Skeletal muscle tissue (tissue), 4 donors: Measurements from ENCODE around the gene CMBL. TPM values are rescaled to one million over a fixed set of nuclear protein-coding genes. Genes with fewer than 3 reads are reported as not detected.
"Not testable (repeated sequence)": the region's sequence is repeated elsewhere in the genome, so short reads cannot be mapped to it uniquely, and the experiment has no call there.

ENCODE experiments used
- H3K27ac ChIP-seq: one replicate; pipeline ENCODE4 v1.7.0; 2013; ENCODE audit warnings: mild to moderate bottlenecking, low read depth, low read length, inconsistent platforms
- H3K27me3 ChIP-seq, 3 donors: one replicate each; pipeline ENCODE4 v1.7.0; 2013; ENCODE audit warnings: low read length in 3 of 3; ENCODE audit not compliant: control insufficient read depth in 3 of 3, insufficient read depth in 3 of 3
- H3K36me3 ChIP-seq, 3 donors: one replicate each; pipeline ENCODE4 v1.7.0; 2013; ENCODE audit warnings: low read length in 3 of 3; ENCODE audit not compliant: control insufficient read depth in 3 of 3, insufficient read depth in 3 of 3
- H3K4me1 ChIP-seq, 3 donors: one replicate each; pipeline ENCODE4 v1.7.0; 2013; ENCODE audit warnings: low read length in 3 of 3, mild to moderate bottlenecking in 3 of 3; ENCODE audit not compliant: control insufficient read depth in 3 of 3, insufficient read depth in 3 of 3
- H3K4me3 ChIP-seq, 3 donors: one replicate each; pipeline ENCODE4 v1.7.0; 2013; ENCODE audit warnings: low read length in 3 of 3
- H3K9ac ChIP-seq, 3 donors: one replicate each; pipeline ENCODE4 v1.7.0; 2013; ENCODE audit warnings: low read length in 3 of 3, mild to moderate bottlenecking in 3 of 3, moderate library complexity in 2 of 3, low read depth in 1 of 3
- H3K9me3 ChIP-seq, 3 donors: one replicate each; pipeline ENCODE4 v1.7.0; 2013; ENCODE audit warnings: low read length in 3 of 3; ENCODE audit not compliant: control insufficient read depth in 3 of 3
- total RNA-seq: library from RNA; depleted of rRNA; stranded (reverse); fragments of >200 nt; gene quantifications from one replicate; pipeline ENCODE4 v1.2.3, GENCODE V29; 2014
- donor health status: Osteomylitis.

CMBL gene
- total RNA-seq, 1 donor from 2014 or later, result 34.4 TPM

- Histone ChIP-seq H3K36me3 (peaks cover 6 to 29% (median 29%) of the 10 kb centered on the region in 3 donors), H3K4me3 (no peak overlapping the region), H3K27me3 (no peaks in the 10 kb centered on the region), H3K27ac (no peak overlapping the region), H3K4me1 (no peaks in the 10 kb centered on the region), H3K9ac (no peak overlapping the region), H3K9me3 (no peaks in the 10 kb centered on the region)
Measured at GRCh38 chr5:10277773-10278630, 29.7 kb downstream of the CMBL start.

- no peak overlapping the region for H3K27ac ChIP-seq
- no peak overlapping the region for H3K9ac ChIP-seq
- no peaks in the 10 kb centered on the region for H3K27me3 ChIP-seq
- no peaks in the 10 kb centered on the region for H3K9me3 ChIP-seq
- H3K36me3 ChIP-seq, result peaks cover 6 to 29% (median 29%) of the 10 kb centered on the region in 3 donors
- H3K4me1 ChIP-seq, result no peaks in the 10 kb centered on the region
- H3K4me3 ChIP-seq, result no peak overlapping the region
Measured at GRCh38 chr5:10276691-10277090, 31.0 kb downstream of the CMBL start.

GRCh38 chr5:10275991-10276390 is 31.7 kb downstream of the CMBL start:
- Histone ChIP-seq H3K9me3 (no peaks in the 10 kb centered on the region), H3K4me1 (no peaks in the 10 kb centered on the region), H3K27me3 (no peaks in the 10 kb centered on the region), H3K36me3 (peaks cover 6 to 23% (median 22%) of the 10 kb centered on the region in 3 donors), H3K27ac (no peak overlapping the region), H3K9ac (no peak overlapping the region), H3K4me3 (no peak overlapping the region)

- Histone ChIP-seq H3K36me3 (peaks cover 6 to 21% (median 20%) of the 10 kb centered on the region in 3 donors), H3K9me3 (no peaks in the 10 kb centered on the region), H3K9ac (no peak overlapping the region), H3K27ac (no peak overlapping the region), H3K27me3 (no peaks in the 10 kb centered on the region), H3K4me1 (no peaks in the 10 kb centered on the region), H3K4me3 (no peak overlapping the region)
Measured at GRCh38 chr5:10275460-10275859, 32.2 kb downstream of the CMBL start.

- not testable (repeated sequence) for H3K27ac ChIP-seq, H3K9me3 ChIP-seq, H3K4me3 ChIP-seq, H3K27me3 ChIP-seq, H3K9ac ChIP-seq, H3K36me3 ChIP-seq, H3K4me1 ChIP-seq
Measured at GRCh38 chr5:10272875-10273209, 34.9 kb downstream of the CMBL start.

- Histone ChIP-seq H3K36me3 (peaks cover 0 to 5% (median 0%) of the 10 kb centered on the region in 3 donors), H3K4me1 (peaks cover 0 to 4% (median 0%) of the 10 kb centered on the region in 3 donors), H3K27ac (no peak overlapping the region), H3K4me3 (no peak overlapping the region), H3K9me3 (no peaks in the 10 kb centered on the region), H3K9ac (no peak overlapping the region), H3K27me3 (no peaks in the 10 kb centered on the region)
Measured at GRCh38 chr5:10272053-10272874, 35.4 kb downstream of the CMBL start.

GRCh38 chr5:10268100-10268499 is 39.6 kb downstream of the CMBL start:
- H3K36me3 ChIP-seq, result peaks cover 14 to 32% (median 23%) of the 10 kb centered on the region in 3 donors
- no peak overlapping the region for H3K9ac ChIP-seq
- H3K4me3 ChIP-seq, result no peak overlapping the region
- H3K4me1 ChIP-seq, result peaks cover 0 to 4% (median 0%) of the 10 kb centered on the region in 3 donors
- no peak overlapping the region for H3K27ac ChIP-seq
- H3K27me3 ChIP-seq, result no peaks in the 10 kb centered on the region
- no peaks in the 10 kb centered on the region for H3K9me3 ChIP-seq

GRCh38 chr5:10266839-10267238 is 40.9 kb downstream of the CMBL start:
- peaks cover 23 to 44% (median 35%) of the 10 kb centered on the region in 3 donors for H3K36me3 ChIP-seq
- no peaks in the 10 kb centered on the region for H3K9me3 ChIP-seq
- no peak overlapping the region for H3K27ac ChIP-seq
- peaks cover 0 to 4% (median 0%) of the 10 kb centered on the region in 3 donors for H3K4me1 ChIP-seq
- H3K27me3 ChIP-seq, result no peaks in the 10 kb centered on the region
- H3K4me3 ChIP-seq, result no peak overlapping the region
- H3K9ac ChIP-seq, result no peak overlapping the region

- no peak overlapping the region for H3K4me3 ChIP-seq
Measured at GRCh38 chr5:10266137-10266536, 41.6 kb downstream of the CMBL start.

More at GRCh38 chr5:10266137-10266536, 41.6 kb downstream of the CMBL start:
- no peak overlapping the region for H3K27ac ChIP-seq
- peaks cover 27 to 51% (median 37%) of the 10 kb centered on the region in 3 donors for H3K36me3 ChIP-seq
- H3K4me1 ChIP-seq, result peaks cover 0 to 4% (median 0%) of the 10 kb centered on the region in 3 donors
- H3K27me3 ChIP-seq, result no peaks in the 10 kb centered on the region
- no peaks in the 10 kb centered on the region for H3K9me3 ChIP-seq
- H3K9ac ChIP-seq, result no peak overlapping the region
